Trophoblast cell (in vitro differentiated cells and primary cell): ENCODE results near the gene ATG10.

ENCODE experiments used
- DNase-seq, 2 donors: peaks; one replicate each; pipeline ENCODE4 v3.0.0-alpha.2; 2016
- H2AFZ ChIP-seq: 2 replicates; pipeline ENCODE4 v1.6.1; 2013; ENCODE audit warnings: low read length, moderate library complexity, mild to moderate bottlenecking; ENCODE audit not compliant: insufficient read depth, poor library complexity
- H2AK5ac ChIP-seq: 2 replicates; pipeline ENCODE4 v1.6.1; 2013; ENCODE audit warnings: mild to moderate bottlenecking, low read length
- H2BK120ac ChIP-seq: 2 replicates; pipeline ENCODE4 v1.6.1; 2013; ENCODE audit warnings: low read length, mild to moderate bottlenecking, moderate library complexity; ENCODE audit not compliant: insufficient read depth, poor library complexity
- H2BK12ac ChIP-seq: 2 replicates; pipeline ENCODE4 v1.6.1; 2013; ENCODE audit warnings: mild to moderate bottlenecking, low read length, moderate library complexity
- H2BK5ac ChIP-seq: 2 replicates; pipeline ENCODE4 v1.6.1; 2013; ENCODE audit warnings: low read length, low read depth, moderate library complexity, mild to moderate bottlenecking; ENCODE audit not compliant: poor library complexity
- H3K14ac ChIP-seq: 2 replicates; pipeline ENCODE4 v1.6.1; 2013; ENCODE audit warnings: mild to moderate bottlenecking, low read length
- H3K18ac ChIP-seq: 2 replicates; pipeline ENCODE4 v1.6.1; 2013; ENCODE audit warnings: mild to moderate bottlenecking, low read length
- H3K23ac ChIP-seq: 2 replicates; pipeline ENCODE4 v1.6.1; 2013; ENCODE audit warnings: low read length
- H3K27ac ChIP-seq: 2 replicates; pipeline ENCODE4 v1.5.1; 2013; ENCODE audit warnings: low read depth, mild to moderate bottlenecking, inconsistent platforms, low read length, moderate library complexity
- H3K27me3 ChIP-seq: 2 replicates; pipeline ENCODE4 v1.6.1; 2013; ENCODE audit warnings: inconsistent platforms, mild to moderate bottlenecking, low read length, moderate library complexity; ENCODE audit not compliant: insufficient read depth
- H3K36me3 ChIP-seq, 2 experiments: 1 replicate in 1 of 2; 2 replicates in 1 of 2; pipeline ENCODE4 v1.6.1; 2013; ENCODE audit warnings: low read length in 2 of 2, mild to moderate bottlenecking in 2 of 2, moderate library complexity in 1 of 2; ENCODE audit not compliant: insufficient read depth in 2 of 2, control insufficient read depth in 1 of 2
- H3K4ac ChIP-seq: 2 replicates; pipeline ENCODE4 v1.6.1; 2013; ENCODE audit warnings: low read depth, mild to moderate bottlenecking, low read length, moderate library complexity
- H3K4me1 ChIP-seq, 2 experiments: 1 replicate in 1 of 2; 2 replicates in 1 of 2; pipeline ENCODE4 v1.6.1; 2013; ENCODE audit warnings: low read length in 2 of 2, mild to moderate bottlenecking in 2 of 2, moderate library complexity in 1 of 2; ENCODE audit not compliant: insufficient read depth in 2 of 2, control insufficient read depth in 1 of 2
- H3K4me2 ChIP-seq: 2 replicates; pipeline ENCODE4 v1.6.1; 2013; ENCODE audit warnings: inconsistent platforms, mild to moderate bottlenecking, low read length, moderate library complexity
- H3K4me3 ChIP-seq: 2 replicates; pipeline ENCODE4 v1.5.1; 2013; ENCODE audit warnings: mild to moderate bottlenecking, low read depth, low read length, inconsistent platforms
- H3K79me1 ChIP-seq: one replicate; pipeline ENCODE4 v1.6.1; 2013; ENCODE audit warnings: low read length
- H3K79me2 ChIP-seq: 2 replicates; pipeline ENCODE4 v1.6.1; 2013; ENCODE audit warnings: low read length, mild to moderate bottlenecking; ENCODE audit not compliant: control insufficient read depth, insufficient read depth, poor library complexity
- H3K9ac ChIP-seq: 2 replicates; pipeline ENCODE4 v1.6.1; 2013; ENCODE audit warnings: mild to moderate bottlenecking, low read length
- H3K9me3 ChIP-seq: 2 replicates; pipeline ENCODE4 v1.6.1; 2013; ENCODE audit warnings: low read depth, mild to moderate bottlenecking, control low read depth, inconsistent platforms, low read length; ENCODE audit not compliant: insufficient read depth
- H4K12ac ChIP-seq: 2 replicates; pipeline ENCODE4 v1.6.1; 2013; ENCODE audit warnings: low read depth, mild to moderate bottlenecking, low read length, moderate library complexity
- H4K8ac ChIP-seq: 2 replicates; pipeline ENCODE4 v1.6.1; 2013; ENCODE audit warnings: low read depth, mild to moderate bottlenecking, low read length, moderate library complexity
- H4K91ac ChIP-seq: one replicate; pipeline ENCODE4 v1.6.1; 2013; ENCODE audit warnings: low read depth, mild to moderate bottlenecking, low read length, moderate library complexity
- WGBS: extraction: QIAGEN DNeasy Blood & Tissue Kit; methylation state at CpG from one replicate; pipeline ENCODE4 v1.1.7; 2013; ENCODE audit warnings: missing lambda C conversion rate; ENCODE audit not compliant: insufficient read length, insufficient coverage; ENCODE audit errors: extremely low coverage; 5-methylcytosine and 5-hydroxymethylcytosine counted together

Gene ATG10

DNA sequence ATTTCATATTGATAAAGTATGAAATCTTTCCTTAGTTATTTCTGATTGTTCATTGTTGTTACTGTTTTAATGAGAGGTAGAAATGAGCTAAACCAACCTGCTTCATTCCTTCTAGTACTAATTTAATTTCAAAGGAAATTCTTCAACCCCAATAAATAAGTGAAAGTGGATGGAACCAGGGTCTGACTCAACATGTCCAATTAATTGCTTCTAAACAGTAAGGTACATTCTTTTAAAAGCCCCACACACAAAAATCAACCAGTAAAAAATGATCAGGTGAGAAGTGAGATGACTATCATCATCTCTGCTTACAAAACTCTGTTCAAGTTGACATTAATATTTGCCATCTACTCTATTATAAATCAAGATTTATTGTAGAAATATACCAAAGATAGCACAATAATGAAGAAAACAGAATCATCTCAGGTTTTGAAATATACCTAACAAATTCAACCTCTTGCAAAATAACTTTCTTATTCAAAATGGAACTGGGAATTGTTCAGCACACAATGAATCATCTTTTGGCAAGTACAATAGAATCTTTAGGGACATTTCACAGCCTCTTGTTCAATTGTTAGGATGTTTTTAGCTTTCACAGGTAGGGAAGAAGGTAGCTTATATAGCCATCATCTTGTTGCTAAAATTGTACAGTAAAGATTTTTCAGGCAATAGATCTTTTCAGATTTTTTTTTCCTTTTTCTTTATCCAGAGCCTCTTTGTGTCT, 191.8 kb downstream of the ATG10 start:
- Histone ChIP-seq H3K14ac (no peak overlapping the region), H3K27ac (no peak overlapping the region), H4K91ac (no peak overlapping the region), H3K36me3 (no peaks in the 10 kb centered on the region), H3K4me1 (no peaks in the 10 kb centered on the region), H2AFZ (no peak overlapping the region), H3K18ac (no peak overlapping the region), H2BK5ac (no peak overlapping the region), H3K27me3 (no peaks in the 10 kb centered on the region), H3K9ac (no peak overlapping the region), H3K4ac (no peak overlapping the region), H2BK12ac (no peak overlapping the region), H3K4me3 (no peak overlapping the region), H4K8ac (no peak overlapping the region), H4K12ac (no peak overlapping the region), H3K9me3 (no peaks in the 10 kb centered on the region), H2AK5ac (no peak overlapping the region), H3K79me1 (no peaks in the 10 kb centered on the region), H3K4me2 (no peak overlapping the region), H3K23ac (no peak overlapping the region), H3K79me2 (no peaks in the 10 kb centered on the region), H2BK120ac (no peak overlapping the region)
- no peak for DNase-seq

DNA sequence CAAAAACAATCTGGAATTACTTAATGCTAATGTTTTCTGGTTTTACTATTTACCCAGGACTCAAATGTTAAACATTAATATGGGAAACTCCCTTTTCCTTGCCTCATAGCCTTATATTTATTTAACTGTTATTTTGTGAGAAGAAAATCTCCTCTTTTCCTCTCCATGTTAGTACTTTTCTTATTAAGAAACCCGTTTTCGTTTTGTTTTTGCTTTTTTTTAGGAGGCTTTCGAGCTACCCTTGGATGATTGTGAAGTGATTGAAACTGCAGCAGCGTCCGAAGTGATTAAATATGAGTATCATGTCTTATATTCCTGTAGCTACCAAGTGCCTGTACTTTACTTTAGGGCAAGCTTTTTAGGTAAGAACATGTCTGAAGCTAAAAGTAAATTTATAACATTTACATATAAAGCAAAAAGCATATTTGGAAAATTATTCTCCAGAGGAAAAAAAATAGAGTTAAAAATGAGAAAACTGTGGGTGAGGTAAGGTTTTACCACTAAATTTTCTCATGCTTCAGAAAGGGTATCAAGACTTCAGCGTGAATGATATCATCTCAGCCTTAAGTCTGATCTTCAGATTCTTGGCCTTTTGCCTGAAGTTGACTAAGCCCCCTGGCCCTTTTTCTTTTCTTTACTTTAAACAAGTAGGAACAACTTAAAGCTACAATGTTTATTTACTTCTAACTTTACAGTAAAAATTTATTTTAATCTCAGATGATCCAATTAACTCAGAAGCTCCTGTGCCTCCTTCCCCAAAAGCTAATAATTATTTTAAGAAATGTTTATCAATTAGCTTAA, 192.6 kb downstream of the ATG10 start:
- no peak overlapping the region for H3K18ac ChIP-seq
- H4K12ac ChIP-seq = no peak overlapping the region
- no peaks in the 10 kb centered on the region for H3K36me3 ChIP-seq
- H2BK12ac ChIP-seq = no peak overlapping the region
- H3K79me1 ChIP-seq = no peaks in the 10 kb centered on the region
- H2AK5ac ChIP-seq = no peak overlapping the region
- H3K27me3 ChIP-seq = no peaks in the 10 kb centered on the region
- H3K79me2 ChIP-seq = no peaks in the 10 kb centered on the region
- no peak overlapping the region for H3K14ac ChIP-seq
- H3K27ac ChIP-seq = no peak overlapping the region
- no peak for DNase-seq
- no peak overlapping the region for H3K4ac ChIP-seq
- H3K4me2 ChIP-seq = no peak overlapping the region
- no peak overlapping the region for H3K9ac ChIP-seq
- no peak overlapping the region for H2AFZ ChIP-seq
- H3K23ac ChIP-seq = no peak overlapping the region
- no peak overlapping the region for H4K91ac ChIP-seq
- H2BK5ac ChIP-seq = no peak overlapping the region
- WGBS = no CpG with 5 or more reads among the region's 6 CpGs
- no peaks in the 10 kb centered on the region for H3K4me1 ChIP-seq
- H4K8ac ChIP-seq = no peak overlapping the region
- no peaks in the 10 kb centered on the region for H3K9me3 ChIP-seq
- H2BK120ac ChIP-seq = no peak overlapping the region
- H3K4me3 ChIP-seq = no peak overlapping the region

DNA sequence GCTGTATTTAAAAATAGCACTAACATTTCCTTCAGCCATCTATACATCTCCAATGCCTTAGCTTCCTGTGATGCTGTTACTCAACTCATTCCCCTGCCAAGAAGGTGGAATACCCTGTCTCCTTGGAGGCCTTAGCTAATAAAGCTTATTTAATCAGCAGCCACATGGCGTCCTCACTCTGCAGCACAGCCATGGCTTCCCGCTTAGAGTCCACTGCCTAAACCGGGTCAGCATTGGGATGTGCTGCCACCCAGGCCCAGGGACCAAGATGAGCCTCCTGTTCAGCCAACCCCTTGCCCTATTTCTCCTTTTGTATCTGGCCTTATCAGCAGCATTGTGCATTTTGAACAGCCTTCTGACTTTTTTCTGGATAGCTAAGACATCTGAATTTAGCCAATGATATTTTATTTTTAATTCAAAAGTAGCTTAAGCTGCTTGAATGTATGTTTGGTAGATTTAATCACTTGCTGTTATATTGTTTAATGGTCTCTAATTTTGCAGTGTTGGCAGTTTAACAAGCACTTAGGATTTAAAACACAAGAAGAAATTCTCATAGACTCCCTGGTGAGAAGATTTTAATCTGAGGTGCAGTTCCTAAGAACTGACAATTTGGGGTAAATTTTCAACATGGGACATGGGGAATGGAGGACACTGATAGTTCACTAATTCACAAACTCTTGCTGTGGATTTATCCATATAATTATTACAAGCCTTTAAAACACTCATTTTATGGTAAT, 193.3 kb downstream of the ATG10 start:
- Histone ChIP-seq H2BK120ac (no peak overlapping the region), H2BK12ac (no peak overlapping the region), H3K27me3 (no peaks in the 10 kb centered on the region), H3K79me2 (no peaks in the 10 kb centered on the region), H3K4me2 (no peak overlapping the region), H3K4ac (no peak overlapping the region), H4K12ac (no peak overlapping the region), H2BK5ac (no peak overlapping the region), H3K9me3 (no peaks in the 10 kb centered on the region), H3K18ac (no peak overlapping the region), H3K36me3 (no peaks in the 10 kb centered on the region), H3K9ac (no peak overlapping the region), H3K4me3 (no peak overlapping the region), H3K23ac (no peak overlapping the region), H2AFZ (no peak overlapping the region), H3K14ac (no peak overlapping the region), H2AK5ac (no peak overlapping the region), H3K27ac (no peak overlapping the region), H3K4me1 (no peaks in the 10 kb centered on the region), H3K79me1 (no peaks in the 10 kb centered on the region), H4K8ac (no peak overlapping the region), H4K91ac (no peak overlapping the region)
- no CpG with 5 or more reads among the region's 3 CpGs for WGBS
- no peak for DNase-seq

DNA sequence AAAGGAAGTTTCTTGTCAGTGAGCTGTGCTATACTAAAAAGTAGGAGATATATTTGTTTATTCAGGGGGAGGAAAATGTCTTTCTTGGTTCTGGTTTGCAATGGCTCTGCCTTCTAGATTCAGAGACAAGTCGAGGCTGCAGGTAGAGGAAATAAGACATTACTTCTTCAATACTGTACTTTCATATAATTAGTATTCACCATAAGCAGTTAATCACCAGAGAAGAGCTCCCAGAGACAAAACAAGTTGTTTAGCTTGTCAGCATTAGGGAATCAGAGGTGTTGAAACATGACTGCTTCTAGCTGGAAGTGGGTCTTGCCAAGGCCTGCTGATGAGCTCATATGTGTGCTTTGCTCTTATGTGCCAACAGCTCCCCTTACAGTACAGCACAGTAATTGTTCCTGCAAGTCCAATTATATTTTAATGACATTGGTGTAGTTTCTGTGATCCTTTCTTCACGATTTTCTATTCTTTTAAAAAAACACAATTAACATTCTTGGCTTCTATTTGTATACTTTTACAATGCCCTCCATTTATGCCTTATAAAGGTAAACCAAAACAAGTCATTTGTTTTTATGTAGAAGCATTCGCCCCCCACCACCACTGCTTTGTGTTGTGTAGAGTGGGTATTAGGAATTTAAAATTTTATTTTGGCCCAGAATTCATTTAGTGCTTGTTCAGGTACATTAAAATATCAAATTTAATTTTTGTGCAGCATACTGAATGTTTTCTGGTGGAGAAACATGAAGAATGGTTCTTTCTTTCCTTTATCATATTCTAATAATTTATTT, 194.1 kb downstream of the ATG10 start:
- no peaks in the 10 kb centered on the region for H3K79me1 ChIP-seq
- H4K12ac ChIP-seq = no peak overlapping the region
- no peak overlapping the region for H2BK120ac ChIP-seq
- no CpG with 5 or more reads among the region's 3 CpGs for WGBS
- H3K23ac ChIP-seq = no peak overlapping the region
- no peak overlapping the region for H3K4me2 ChIP-seq
- H2BK5ac ChIP-seq = no peak overlapping the region
- no peaks in the 10 kb centered on the region for H3K27me3 ChIP-seq
- no peak overlapping the region for H3K14ac ChIP-seq
- no peak overlapping the region for H3K9ac ChIP-seq
- no peaks in the 10 kb centered on the region for H3K79me2 ChIP-seq
- no peak overlapping the region for H2BK12ac ChIP-seq
- no peak overlapping the region for H4K91ac ChIP-seq
- peak; percentile 53 to 71 for DNase-seq
- no peak overlapping the region for H3K18ac ChIP-seq
- no peaks in the 10 kb centered on the region for H3K4me1 ChIP-seq
- no peak overlapping the region for H3K4ac ChIP-seq
- H3K36me3 ChIP-seq = no peaks in the 10 kb centered on the region
- H3K9me3 ChIP-seq = no peaks in the 10 kb centered on the region
- no peak overlapping the region for H3K4me3 ChIP-seq
- no peak overlapping the region for H4K8ac ChIP-seq
- H2AFZ ChIP-seq = no peak overlapping the region
- H2AK5ac ChIP-seq = no peak overlapping the region
- H3K27ac ChIP-seq = no peak overlapping the region
